Upper lobe of left lung (tissue), 6 donors: ENCODE data around the gene DTNB. TPM values are rescaled to one million over a fixed set of nuclear protein-coding genes. Genes with fewer than 3 reads are reported as not detected.

ENCODE experiments used
- ATAC-seq, 2 donors: fragments of 200-7000 bp; cut with Tn5 transposase; one replicate each; pipeline ENCODE4 v1.9.1; 2022; ENCODE audit warnings: mild to moderate bottlenecking in 2 of 2, moderate library complexity in 2 of 2; ENCODE audit not compliant: low FRiP score in 2 of 2
- DNase-seq, 2 donors: peaks; one replicate each; pipeline ENCODE4 v3.0.0-alpha.2; 2019 to 2020
- H3K27ac ChIP-seq, 4 donors: fragments of 200-600 bp; sonication (generic); one replicate each; pipeline ENCODE4 v1.5.1; 2016 to 2019
- H3K27me3 ChIP-seq, 4 donors: fragments of 200-600 bp; sonication (generic); one replicate each; pipeline ENCODE4 v1.5.1; 2017 to 2019
- H3K36me3 ChIP-seq, 4 donors: fragments of 200-600 bp; sonication (generic); one replicate each; pipeline ENCODE4 v1.5.1; 2016 to 2019
- H3K4me1 ChIP-seq, 4 donors: fragments of 200-600 bp; sonication (generic); one replicate each; pipeline ENCODE4 v1.5.1; 2018 to 2019
- H3K4me3 ChIP-seq, 4 donors: fragments of 200-600 bp; sonication (generic); one replicate each; pipeline ENCODE4 v1.5.1; 2017 to 2019; ENCODE audit warnings: mild to moderate bottlenecking in 2 of 4, moderate library complexity in 1 of 4
- H3K9me3 ChIP-seq, 4 donors: fragments of 200-600 bp; sonication (generic); one replicate each; pipeline ENCODE4 v1.5.1; 2018 to 2019
- EP300 ChIP-seq, 4 donors: sonication (generic); formaldehyde crosslinking; IDR thresholded peaks; one replicate each; pipeline ENCODE4 v1.5.1; 2017; ENCODE audit warnings: antibody characterized with exemption in 4 of 4, control low read depth in 2 of 4
- POLR2A ChIP-seq, 4 donors: fragments of 450-650 bp; IDR thresholded peaks; one replicate each; pipeline ENCODE4 v1.5.1; 2016 to 2017; ENCODE audit warnings: antibody characterized with exemption in 4 of 4, mild to moderate bottlenecking in 2 of 4
- POLR2AphosphoS5 ChIP-seq, 2 donors: sonication (generic); formaldehyde crosslinking; IDR thresholded peaks; one replicate each; pipeline ENCODE4 v1.5.1; 2017; ENCODE audit warnings: antibody characterized with exemption in 2 of 2
- WGBS, 2 donors: methylation state at CpG; one replicate each; pipeline ENCODE4 v1.1.5; 2017 to 2018; 5-methylcytosine and 5-hydroxymethylcytosine counted together
- total RNA-seq, 6 donors: library from RNA; depleted of rRNA in 4 of 6; stranded (reverse); fragments of >200 nt in 4 of 6; gene quantifications; one replicate each; pipeline versions ENCODE4 v1.1.0 to v1.2.1, GENCODE V29; 2016 to 2021
- TF ChIP-seq, protein P1 (sequence below), 6 experiments: fragments of 450-650 bp in 4 of 6; fragments of 200-600 bp in 2 of 6; sonication (generic) in 2 of 6; IDR thresholded peaks; one replicate each; pipeline ENCODE4 v1.5.1; 2016 to 2019; ENCODE audit warnings: antibody characterized with exemption in 6 of 6
- donor health status: DM: no; HTN: no; CAD: no; lungs with moderate emphysema.
- donor health status: DM: no; HTN: yes; CAD: no; lungs with severe emphysema.

DTNB gene
- total RNA-seq, 6 donors from 2014 or later, result 19.3 to 59.7 (median 25.6) TPM

DNA sequence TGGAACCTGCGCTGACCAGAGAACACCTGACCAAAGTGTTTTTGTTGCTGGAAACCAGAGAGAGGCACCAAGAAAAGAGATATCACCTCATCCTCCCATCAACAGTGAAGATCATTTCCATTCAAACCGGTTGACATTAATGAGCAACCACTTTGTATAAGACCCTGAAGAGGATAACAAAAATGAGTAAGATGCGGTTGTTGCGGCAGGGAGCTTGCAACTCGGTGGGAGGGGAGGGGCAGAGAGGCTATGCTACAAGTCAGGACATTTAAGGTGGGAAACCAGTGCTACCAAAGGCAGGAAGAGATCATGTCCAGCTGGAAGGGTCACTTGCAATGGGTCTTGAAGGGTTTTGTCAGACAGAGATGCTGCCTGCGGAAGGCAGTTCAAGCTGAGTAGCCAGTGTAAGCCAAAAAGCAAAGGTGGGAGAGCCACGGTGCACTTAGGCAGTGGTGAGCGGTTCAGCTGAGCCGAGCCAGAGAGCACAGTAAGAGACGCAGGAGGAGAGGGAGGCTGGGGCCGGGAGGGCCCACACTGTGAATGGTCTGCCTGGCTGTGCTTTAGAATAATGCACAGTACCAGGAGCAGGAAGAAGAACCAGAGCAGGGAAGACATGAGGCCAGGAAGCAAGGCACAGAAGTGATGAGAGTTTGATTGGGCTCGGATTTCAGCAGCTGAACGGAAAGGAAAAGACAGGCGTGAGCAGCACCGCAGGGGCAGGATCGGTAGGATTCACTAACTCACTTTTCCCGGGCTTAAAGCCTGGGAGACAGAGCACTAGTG is 24.4 kb upstream of the DTNB start:
- Histone ChIP-seq H3K36me3 (no peaks in the 10 kb centered on the region), H3K27ac (no peak overlapping the region), H3K4me3 (no peak overlapping the region), H3K9me3 (no peaks in the 10 kb centered on the region), H3K4me1 (no peaks in the 10 kb centered on the region), H3K27me3 (no peaks in the 10 kb centered on the region)
- no peak for DNase-seq
- WGBS, 2 donors, result 54 to 56% methylated on average over 17 of the region's 17 CpGs
- ATAC-seq, result no peak
- no peak for TF ChIP-seq POLR2AphosphoS5 (IDR thresholded peaks at IDR 0.05)
- TF ChIP-seq, protein P1, sequence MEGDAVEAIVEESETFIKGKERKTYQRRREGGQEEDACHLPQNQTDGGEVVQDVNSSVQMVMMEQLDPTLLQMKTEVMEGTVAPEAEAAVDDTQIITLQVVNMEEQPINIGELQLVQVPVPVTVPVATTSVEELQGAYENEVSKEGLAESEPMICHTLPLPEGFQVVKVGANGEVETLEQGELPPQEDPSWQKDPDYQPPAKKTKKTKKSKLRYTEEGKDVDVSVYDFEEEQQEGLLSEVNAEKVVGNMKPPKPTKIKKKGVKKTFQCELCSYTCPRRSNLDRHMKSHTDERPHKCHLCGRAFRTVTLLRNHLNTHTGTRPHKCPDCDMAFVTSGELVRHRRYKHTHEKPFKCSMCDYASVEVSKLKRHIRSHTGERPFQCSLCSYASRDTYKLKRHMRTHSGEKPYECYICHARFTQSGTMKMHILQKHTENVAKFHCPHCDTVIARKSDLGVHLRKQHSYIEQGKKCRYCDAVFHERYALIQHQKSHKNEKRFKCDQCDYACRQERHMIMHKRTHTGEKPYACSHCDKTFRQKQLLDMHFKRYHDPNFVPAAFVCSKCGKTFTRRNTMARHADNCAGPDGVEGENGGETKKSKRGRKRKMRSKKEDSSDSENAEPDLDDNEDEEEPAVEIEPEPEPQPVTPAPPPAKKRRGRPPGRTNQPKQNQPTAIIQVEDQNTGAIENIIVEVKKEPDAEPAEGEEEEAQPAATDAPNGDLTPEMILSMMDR (IDR thresholded peaks at IDR 0.05), result no peak
- TF ChIP-seq POLR2A (IDR thresholded peaks at IDR 0.05), result no peak
- no peak for TF ChIP-seq EP300 (IDR thresholded peaks at IDR 0.05)

DNA sequence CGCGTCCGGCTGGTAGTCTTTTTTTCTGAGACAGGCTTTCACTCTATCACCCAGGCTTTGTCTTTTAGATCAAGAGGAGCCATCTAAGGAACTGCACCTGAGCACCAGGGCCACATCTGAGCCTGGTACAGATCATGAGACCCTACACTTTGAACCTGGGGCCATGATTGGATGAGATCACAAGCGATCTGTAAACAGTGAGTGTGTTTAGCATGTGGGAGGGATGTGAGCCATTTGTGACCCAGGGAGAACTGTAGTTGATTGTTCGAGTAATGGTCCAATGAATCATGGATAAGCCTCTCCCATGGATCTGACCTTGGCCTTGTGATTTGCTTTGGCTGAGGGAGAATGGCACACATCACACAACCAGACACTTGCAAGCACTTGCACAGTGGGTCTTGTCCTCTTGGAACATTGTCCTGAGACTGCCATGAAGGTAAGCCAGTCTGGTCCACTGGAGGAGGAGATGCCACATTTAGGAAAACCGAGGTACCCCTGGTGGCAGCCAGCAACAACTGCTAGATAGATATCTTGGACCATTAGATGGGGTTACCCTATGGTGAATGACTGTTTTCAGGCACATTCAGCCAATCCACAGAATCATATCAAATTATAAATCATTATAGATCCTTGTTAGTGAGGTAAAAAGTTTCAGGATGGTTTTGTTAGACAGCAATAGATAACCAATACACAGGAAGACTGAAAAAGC is 19.5 kb upstream of the DTNB start:
- ATAC-seq (no peak), DNase-seq (no peak)
- Histone ChIP-seq H3K36me3 (no peaks in the 10 kb centered on the region), H3K27me3 (no peaks in the 10 kb centered on the region), H3K9me3 (no peaks in the 10 kb centered on the region), H3K4me3 (no peak overlapping the region), H3K27ac (no peak overlapping the region), H3K4me1 (no peaks in the 10 kb centered on the region)
- TF ChIP-seq POLR2A (IDR thresholded peaks at IDR 0.05) (no peak), EP300 (IDR thresholded peaks at IDR 0.05) (no peak), POLR2AphosphoS5 (IDR thresholded peaks at IDR 0.05) (no peak)
- TF ChIP-seq, protein P1 (IDR thresholded peaks at IDR 0.05), result no peak
- 91% methylated on average over 6 of the region's 6 CpGs for WGBS, 2 donors

DNA sequence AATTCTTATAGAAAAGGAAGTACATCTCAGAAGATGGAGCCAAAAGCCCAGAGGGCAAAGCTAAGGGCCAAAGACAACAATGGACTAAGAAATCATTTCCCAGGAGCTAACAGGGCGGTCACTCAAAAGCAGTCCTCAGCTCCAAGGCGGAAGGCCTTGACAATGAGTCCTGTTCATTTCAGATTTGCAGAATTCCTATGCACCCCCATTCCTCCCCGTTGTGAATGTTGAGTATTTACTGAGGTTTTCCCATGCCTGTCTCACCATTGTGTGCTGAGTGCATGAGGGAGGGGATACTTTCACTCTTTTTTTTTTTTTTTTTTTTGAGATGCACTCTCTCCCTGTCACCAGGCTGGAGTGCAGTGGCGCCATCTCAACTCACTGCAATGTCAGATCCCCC is 18.8 kb upstream of the DTNB start:
- Histone ChIP-seq H3K27me3 (no peaks in the 10 kb centered on the region), H3K27ac (no peak overlapping the region), H3K4me3 (no peak overlapping the region), H3K4me1 (no peaks in the 10 kb centered on the region), H3K36me3 (no peaks in the 10 kb centered on the region), H3K9me3 (no peaks in the 10 kb centered on the region)
- no peak for DNase-seq
- no peak for ATAC-seq
- TF ChIP-seq POLR2A (IDR thresholded peaks at IDR 0.05) (no peak), POLR2AphosphoS5 (IDR thresholded peaks at IDR 0.05) (no peak), EP300 (IDR thresholded peaks at IDR 0.05) (no peak)
- TF ChIP-seq, protein P1 (IDR thresholded peaks at IDR 0.05), result no peak
- 77 to 78% methylated on average over 4 of the region's 4 CpGs for WGBS, 2 donors

DNA sequence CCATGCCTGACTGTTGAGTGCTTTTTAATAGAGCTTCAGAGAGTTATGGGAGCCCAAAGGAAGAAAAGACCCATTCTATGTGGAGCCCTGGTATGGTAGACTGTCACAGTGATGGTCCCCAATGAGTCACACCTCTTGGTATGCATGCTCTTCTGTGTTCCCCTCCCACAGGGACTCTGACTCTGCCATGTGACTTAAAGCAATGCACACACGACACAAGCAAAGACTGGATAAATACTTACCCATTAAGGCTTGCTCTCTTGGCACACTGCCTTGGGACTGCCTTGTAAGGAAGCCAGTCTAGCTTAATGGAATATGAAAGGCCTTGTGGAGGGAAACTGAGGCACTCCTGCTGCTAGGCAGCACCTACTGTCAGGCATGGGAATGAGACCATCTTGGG is 16.7 kb upstream of the DTNB start:
- no peak for TF ChIP-seq POLR2A (IDR thresholded peaks at IDR 0.05)
- TF ChIP-seq, protein P1 (IDR thresholded peaks at IDR 0.05), result no peak
- TF ChIP-seq POLR2AphosphoS5 (IDR thresholded peaks at IDR 0.05), result no peak
- no peak for TF ChIP-seq EP300 (IDR thresholded peaks at IDR 0.05)
- Histone ChIP-seq H3K27me3 (no peaks in the 10 kb centered on the region), H3K4me3 (no peak overlapping the region), H3K27ac (no peak overlapping the region), H3K9me3 (no peaks in the 10 kb centered on the region), H3K36me3 (no peaks in the 10 kb centered on the region), H3K4me1 (no peaks in the 10 kb centered on the region)
- ATAC-seq (no peak), DNase-seq (no peak)
- 0 to 38% methylated on average over 1 of the region's 1 CpG for WGBS, 2 donors
